AML-193 (cell line): ENCODE data around the gene MYEOV.

ENCODE experiments used
- DNase-seq, 2 experiments: peaks; one replicate each; lab custom pipeline; 2025; lab: John Stamatoyannopoulos, UW

The MYEOV gene

DNA sequence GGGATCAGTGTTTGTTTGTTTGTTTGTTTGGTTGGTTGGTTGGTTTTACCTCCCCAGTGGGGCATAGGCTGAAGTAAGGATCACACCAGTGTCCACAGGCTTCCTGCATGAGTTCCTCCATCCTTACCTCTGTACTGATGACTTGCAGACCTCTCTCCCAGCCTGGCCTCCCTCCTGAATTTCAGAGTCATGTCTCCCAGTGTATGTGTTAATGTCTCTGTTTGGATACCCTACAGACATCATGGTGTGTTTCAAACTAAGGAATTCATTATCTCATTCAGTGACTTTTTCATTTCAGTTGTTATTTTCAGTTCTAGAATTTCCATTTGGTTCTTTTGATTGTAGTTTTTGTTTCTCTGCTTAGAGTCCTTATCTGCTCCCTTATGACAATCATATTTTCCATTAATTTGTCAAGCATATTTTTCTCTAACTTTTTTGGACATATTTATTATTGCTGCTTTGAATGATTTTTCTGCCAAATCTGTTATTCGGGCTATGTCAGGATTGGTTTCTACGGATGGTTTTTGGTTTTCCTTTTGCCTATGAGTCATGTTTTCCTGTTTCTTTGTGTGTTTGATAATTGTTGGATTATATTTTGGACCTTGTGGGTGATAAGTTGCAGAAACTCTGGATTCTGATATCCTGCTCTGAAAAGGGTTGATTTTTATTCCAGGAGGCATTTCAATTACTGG lies 23.6 kb downstream of the MYEOV start:
- DNase-seq, result no peak

DNA sequence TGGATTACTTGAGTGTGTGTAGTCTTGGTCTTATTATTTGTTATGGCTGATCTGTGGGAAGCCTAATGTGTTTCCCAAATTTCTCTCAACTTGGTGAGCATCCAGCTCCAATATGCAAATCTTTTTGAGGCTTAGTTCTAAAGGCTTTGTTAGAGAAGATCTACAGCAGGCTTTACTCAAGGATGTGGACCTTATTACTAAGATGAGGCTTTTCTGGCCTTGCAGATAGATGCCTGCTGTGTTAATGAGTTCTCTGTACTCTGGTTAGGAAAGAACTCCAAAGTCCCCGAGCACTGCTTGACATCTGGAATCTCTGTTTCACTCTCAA lies 24.1 kb downstream of the MYEOV start:
- no peak for DNase-seq

DNA sequence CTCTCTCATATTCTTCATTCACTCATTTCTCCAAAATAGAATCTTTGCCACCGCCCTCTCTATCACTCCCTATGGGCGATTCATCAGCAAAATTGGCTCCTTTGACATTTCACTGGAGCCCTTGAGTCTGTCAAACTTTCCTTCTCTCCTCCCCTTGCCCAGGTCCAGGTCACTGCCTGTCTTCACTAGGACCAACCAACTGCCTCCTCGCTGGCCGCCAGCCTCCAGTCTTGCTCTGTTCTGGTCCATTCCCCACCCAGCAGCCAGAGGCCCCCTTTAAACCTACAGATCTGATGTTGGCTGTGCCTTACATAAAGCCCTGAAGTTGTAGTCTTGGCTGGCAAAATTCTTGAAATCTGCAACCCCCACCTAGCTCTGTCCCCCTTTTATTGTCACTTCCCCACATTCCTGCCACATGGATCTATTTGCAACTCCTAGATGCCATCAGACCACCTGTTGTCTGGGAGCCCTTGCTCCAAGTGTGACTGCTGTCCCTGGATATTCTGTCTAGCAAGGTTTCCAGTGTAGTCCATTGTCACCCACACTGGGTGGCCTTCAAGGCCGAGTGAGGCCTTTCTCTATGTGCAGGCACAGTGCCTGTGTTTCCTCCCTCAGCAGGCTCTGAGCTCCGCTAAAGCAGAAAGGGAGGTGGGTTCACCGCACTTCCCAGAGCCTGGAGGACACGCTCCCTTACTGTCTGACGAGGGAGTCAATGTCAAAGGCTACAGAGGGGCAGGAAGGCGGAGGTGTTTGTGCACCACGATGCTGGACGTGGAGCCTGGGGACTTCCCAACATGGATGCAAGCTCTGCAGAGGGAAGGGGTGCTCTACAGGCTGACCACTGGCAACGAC lies 25.5 kb downstream of the MYEOV start:
- DNase-seq, result no peak

DNA sequence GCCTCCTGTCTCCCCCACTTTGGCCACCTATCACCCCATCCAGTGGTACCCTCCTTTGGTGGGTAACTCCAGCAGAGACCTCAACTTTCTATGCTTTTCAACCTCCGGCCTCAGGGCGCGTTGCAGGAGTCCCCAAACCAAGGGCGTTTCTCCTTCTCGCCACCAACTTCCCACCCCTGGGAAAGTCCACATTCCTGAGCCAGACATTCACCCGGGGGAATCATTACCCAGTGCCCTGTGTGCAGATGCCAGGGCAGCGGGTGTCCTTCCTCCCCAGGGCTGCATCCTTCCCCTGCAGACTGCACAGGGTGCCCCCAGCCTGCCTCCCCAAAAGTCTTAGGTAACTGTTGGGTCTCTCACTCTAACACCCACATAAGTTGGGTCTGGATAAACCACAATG lies 26.4 kb downstream of the MYEOV start:
- no peak for DNase-seq

DNA sequence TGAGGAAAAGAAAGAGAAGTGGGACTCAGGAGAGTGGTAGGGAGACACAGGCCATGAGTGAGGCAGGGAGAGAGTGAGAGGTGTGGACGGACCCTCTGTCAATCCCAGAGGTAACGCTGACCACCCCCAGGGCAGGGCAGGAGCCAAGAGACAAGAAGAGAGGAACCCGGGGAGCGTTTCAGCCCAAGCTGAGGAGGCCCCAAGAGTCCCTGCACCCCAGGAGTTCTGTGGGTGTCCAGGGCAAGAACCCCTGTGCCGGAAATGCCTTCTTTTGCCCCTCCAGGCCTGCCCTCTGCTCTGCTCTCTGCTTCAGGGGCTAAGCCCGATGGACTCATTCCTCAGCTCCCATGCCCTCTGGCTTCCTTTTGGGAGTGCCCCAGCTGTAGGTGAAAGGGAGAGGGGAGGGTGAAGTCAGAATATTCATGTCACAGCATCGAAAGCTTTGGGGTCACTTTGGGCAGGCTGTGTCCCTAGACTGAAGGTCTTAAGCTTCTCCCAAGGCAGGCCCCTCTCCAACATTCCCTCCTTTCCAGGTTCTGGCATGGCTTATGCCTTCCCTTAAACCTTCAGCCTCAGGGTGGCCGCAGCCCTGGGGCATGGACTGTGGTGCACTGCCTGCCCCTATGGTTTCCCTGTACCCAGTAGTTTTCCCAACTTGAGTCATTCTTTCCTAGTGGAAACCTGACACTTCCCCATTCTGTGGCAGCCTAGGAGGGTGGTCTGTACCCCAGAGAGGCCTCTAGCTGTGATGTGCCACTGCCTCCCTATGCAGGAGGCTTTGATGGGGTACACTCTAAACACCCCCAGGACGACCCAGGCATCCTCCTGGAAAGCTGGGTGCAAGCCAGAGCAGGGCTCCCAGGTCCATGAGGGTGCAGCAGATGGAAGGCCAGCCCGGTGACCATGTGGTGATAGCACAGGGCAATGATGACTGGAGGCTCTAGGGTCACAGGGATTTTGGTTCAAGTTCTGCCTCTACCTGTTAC lies 27.1 kb downstream of the MYEOV start:
- DNase-seq, result no peak

DNA sequence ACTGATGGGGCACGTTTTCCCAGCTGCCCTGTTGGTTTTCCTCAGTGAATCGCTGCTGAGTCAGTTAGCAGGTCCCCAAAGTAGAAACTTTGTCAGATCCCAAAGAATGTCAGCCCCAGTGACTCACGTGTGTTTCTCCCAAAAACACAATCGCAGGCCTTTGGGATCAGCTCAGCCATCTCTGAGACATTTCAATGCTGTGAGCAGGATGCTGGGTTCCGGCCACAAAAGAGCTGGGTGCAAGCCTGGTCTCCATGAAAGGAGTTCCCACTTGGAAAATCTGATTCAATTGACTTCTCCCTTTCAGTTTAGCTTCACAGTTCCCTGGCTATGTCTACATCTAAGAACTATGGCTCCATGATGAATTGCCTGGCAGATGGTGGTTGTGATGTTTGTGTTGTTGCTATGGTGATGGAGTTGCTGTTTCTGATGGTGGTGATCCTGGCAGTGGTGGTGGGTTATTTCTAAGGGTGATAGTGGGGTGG lies 28.0 kb downstream of the MYEOV start:
- no peak for DNase-seq

DNA sequence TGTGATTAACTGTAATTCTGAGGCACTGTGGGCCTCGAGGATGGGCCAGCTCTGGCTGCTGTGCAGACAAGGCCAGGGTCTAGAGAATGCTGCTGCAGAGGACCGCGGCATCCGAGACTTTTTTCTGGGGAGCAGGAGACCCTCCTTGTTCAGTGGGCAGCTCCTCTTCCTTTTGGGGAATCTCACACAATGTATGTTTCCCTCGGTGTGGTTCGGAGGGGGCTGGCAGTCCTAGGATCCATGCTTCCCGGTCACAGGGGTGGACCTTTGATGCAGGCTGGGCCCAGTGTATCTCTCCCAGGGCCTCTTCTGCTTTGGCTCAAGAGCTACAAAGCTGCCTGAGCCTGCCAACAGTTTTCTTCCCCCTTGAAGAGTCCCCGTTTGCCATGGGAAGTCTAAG lies 31.5 kb downstream of the MYEOV start:
- no peak for DNase-seq

DNA sequence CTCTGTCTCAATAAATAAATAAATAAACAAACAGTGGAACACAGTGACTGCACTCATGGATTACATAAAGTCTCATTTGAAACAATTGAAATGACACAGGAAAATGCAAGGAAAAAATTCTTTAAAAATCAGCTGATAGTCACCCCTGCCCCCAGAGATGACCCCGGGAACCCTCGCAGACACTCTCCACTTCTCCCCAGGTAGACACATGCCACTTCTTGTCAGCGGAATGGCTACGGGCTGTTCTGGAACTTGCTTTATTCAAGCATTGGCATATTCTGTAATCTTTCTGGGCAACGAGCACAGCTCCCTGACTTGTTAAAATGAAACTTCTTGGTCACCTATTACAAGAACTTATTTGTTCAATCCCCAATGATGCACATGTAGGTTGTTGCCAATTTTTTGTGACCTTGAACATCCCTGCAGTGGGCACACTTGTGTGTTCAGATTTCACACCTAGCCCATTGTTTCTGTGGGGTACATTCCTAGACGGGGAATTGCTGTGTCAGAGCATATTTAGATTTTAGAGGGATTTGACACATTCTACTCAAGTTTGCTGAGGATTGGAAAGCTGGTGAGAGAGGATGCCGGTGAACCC lies 32.8 kb downstream of the MYEOV start:
- DNase-seq, result no peak

DNA sequence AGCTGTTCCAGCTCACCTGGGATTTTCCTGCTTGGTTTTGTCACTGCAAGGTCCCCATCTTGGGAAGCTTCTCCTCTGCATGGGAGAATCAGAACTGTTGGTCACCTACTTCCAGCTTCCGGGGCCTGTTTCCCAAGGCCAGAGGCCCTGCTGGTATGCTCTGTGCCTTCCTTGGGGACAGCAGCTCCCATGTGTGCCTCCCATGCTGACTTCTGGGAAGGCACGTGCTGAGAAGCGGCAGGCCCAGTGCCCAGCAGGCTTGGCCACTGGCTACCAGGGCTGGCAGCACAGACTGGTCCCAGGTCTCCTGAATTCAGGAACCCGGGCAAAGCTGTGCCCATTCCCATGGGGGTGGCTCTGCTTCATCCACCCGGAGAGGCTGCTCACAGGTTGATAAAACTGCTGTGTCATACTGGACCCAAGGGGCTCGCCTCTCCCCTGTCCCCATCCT lies 33.8 kb downstream of the MYEOV start:
- no peak for DNase-seq

DNA sequence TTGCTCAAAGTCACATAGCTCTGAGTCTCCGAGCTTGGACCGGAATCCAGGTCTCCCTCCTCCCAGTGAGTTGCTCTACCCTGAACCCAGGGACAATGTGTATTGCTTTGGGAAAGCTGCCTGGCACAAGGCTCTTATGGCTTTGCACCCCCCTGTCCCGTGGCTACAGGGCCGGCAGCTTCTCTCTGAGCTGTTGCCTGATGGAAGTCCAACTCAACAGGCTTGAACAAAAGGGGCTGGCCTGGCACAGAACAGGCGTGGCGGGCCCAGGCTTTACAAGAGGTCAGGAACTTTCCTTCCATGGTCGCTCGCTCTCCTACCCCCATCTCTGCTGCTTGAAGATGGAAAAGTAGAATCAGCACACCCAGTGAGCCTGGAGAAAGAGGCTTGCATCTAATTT lies 34.3 kb downstream of the MYEOV start:
- DNase-seq, result no peak

DNA sequence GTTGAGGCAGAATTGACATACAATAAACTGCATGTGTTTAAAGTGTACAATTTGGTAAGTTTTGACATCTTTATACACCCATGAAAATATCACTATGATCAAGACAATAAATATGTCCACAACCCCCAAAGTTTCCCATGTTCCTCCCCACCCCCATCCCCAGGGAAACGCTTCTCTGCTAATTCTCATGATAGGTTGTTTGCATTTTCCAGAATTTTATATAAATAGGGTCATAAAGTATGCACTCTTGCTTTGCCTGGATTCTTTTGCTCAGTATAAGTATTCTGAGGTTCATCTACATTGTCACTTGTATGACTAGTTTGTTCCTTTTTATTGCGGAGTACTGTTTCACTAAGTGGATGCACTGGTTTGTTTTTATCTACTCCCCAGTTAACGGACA lies 35.6 kb downstream of the MYEOV start:
- DNase-seq, result no peak

DNA sequence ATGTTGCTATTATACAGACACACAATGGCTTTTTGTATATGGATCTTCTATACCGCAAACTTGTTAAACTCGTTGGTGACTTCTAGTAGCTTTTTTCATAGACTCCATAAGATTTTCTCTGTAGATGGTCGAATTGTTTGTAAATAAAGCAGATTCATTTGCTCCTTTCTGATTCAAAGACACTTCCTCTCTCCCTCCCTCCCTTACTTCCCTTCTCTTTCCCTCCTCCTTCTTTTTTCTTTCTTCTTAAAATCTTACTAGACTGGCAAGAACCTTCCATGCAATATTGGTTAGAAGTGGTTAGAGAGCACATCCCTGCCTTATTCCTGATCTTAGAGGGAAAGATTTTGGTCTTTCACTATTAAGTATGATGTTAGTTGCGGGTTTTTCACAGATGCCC lies 36.4 kb downstream of the MYEOV start:
- DNase-seq, result no peak

DNA sequence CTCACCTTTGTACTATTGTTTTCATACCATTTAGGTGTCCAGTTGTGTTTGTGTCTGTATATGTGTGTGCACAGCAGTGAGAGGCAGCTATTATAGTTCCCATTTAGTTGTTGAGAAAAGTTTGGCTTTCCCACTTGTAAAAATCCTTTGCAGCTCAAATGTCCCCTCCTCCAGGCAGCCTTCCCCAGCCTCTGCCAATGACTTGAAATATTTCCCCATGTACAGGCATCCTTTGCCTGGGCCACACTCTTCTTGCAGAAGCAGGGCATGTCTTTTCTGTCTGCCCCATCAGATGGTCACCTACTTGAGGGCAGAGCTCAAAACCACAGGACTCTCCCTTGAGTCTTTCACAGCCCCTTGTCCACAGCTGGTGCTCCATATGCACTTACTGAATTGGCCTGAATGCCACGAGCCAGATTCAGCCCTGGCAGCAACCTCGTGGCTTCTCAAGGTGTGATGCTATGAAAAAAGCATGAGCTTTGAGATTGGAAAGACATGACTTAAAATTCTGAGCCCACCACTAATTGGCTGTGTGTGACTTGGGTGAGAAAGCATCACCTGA lies 39.3 kb downstream of the MYEOV start:
- no peak for DNase-seq

DNA sequence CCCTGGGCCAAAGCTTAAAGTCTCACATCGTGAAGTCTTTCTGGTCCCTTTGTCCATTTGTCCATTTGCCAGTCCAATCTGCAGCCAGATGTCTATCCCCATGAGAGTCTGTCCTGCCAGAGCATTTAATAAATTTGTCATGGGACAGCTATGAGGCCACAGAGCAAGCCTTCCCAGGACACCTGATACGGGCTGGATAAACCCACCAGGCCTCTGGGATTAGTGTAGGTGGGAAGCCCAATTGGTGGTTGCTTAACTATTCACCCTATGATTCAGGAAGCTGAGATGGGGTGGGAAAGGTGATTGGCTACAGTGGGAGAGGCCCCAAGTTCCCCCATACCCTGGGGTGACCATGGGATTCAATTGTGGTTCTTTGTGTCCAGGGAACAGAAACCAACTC lies 39.9 kb downstream of the MYEOV start:
- no peak for DNase-seq

DNA sequence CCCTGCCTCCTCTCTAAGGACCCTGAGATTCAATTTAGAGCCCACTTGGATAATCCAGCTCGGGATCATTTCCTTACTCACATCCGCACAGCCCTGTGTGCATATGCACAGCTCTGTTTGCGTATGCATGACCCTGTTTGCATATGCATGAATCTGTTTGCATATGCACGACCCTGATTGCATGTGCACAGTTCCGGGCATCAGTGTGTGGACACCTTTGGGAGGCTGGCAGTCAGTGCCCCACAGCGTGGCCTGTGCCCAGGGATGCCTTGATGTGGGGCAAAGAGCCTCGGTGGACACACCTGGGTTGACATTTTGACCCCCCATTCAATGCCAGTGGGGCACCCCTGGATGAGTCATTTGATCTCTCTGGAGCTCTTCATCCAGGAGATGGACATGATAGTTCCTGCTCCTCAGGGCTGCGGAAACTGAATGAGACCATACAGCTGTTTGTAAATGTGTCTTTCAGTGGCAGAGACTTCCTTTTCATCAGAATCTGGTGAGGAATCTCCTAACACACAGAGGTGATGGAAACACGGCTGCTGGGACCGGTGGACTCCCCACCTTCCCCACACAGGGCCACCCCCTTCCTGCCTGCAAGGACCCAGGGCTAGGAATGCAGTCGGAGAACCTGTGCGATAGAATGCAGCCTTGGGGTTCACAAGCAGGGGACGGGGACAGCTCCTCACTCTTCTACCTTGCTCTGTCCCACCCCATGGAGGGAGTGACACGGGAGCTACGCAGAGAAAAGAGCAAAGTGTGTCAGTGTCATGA lies 41.2 kb downstream of the MYEOV start:
- DNase-seq, result no peak

DNA sequence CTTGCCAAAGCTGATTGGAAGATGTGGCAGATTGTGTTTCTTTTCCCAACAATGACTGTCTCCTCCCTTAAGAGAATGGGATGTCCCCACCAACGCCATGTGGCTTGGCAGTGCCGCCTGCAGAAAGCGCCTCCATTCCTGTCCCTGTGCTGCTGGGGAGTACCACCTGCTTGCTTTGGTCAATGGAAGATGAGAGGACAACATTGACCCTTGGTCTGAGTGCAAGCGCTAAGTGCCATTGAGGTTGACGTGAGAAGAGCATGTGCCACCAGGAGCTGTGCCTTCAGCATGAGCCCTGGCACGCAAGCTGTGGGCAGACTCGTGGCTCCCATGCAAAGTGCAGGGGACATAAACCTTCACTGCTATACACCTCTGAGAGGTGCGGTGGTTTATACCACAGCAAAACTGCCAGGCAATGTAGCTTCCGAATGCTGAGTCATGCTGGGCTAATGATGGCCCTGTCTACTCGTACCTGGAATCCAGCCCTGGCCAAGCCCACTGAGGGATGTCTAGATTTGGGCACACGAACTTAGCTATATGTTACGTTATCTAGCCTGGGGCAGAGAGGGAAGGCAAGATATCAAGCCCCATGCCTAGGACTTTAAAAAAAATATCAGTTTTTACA lies 41.9 kb downstream of the MYEOV start:
- DNase-seq, result no peak

DNA sequence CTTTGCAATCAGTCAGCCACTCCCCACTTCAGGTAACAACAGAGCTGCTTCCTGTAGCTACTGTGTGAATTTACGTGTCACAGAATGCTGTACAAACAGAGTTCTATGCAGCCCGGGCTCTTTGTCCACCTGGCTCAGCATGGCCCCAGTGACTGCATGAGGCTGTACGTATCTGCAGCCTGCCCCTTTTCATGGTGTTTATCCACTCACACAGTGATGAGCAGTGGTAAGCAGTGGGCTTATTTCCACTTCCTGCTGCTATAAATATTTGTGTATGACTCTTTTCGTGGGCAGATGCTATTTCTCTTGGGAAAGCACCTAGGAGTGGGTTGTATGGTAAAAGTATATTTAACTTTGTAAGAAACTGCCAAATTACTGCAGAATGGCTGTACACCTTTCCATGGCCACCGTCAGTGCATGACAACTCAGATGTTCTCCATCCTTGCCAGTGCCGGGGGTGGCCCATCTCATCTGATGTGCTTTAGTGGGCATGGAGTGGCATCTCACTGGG lies 43.3 kb downstream of the MYEOV start:
- DNase-seq, result no peak

DNA sequence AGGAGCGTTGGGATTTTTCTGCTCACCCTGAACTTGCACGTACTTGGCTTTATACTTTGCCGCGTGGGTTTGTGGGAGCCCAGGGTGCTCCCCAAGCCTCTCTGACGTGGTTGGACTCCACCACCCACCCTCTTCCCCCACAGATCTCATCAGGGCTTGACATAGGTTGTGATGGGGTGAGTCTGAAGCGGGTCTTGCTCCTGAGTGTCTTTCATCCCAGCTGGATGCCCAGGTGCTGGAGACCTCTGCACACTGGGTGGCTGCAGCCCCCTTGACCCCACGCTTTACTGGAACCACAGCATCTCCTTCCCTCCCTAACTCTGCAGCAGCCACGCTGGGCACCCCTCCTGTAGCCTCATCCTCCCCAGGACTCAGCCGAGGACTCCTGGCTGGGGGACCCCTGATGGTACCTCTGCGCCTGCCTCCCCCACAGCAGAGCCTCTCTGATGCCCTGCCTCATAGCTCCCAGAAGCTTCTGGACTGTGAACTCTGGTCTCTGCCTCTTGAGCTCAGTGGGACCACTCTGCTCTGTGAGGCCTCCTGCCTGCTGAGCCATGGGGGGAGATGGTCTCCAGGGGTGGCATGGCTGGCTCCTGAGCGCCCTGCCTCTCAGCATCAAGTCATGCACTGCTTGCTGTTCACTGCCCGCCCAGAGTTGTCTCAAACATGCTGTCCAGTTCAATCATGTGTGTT lies 45.2 kb downstream of the MYEOV start:
- no peak for DNase-seq

DNA sequence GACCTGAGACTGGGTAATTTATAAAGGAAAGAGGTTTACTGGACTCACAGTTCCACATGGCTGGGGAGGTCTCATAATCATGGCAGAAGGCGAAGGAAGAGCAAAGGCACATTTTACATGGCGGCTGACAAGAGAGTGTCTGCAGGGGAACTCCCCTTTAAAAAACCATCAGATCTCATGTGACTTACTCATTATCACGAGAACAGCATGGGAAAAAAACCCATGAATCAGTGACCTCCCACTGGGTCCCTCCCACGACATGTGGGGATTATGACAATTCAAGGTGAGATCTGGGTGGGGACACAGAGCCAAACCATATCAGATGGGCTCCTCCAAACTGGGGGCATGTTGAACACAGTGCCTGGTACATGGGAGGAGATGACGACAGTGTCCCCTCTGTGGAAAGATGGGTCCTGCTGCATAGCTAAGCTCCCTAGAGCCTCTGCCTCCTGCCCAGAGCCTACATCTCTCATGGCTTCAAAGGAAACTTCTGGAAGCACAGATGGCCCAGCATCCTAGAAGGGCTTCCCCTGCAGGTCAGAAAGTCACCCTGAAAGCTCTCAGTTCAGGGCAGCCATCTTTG lies 46.1 kb downstream of the MYEOV start:
- no peak for DNase-seq
